GM04504 (cell line): ENCODE results near the gene APBB1IP.

Source experiments
- DNase-seq: peaks from one replicate; pipeline ENCODE4 v3.0.0-alpha.2; 2012; ENCODE audit warnings: low read depth

The APBB1IP gene

DNA sequence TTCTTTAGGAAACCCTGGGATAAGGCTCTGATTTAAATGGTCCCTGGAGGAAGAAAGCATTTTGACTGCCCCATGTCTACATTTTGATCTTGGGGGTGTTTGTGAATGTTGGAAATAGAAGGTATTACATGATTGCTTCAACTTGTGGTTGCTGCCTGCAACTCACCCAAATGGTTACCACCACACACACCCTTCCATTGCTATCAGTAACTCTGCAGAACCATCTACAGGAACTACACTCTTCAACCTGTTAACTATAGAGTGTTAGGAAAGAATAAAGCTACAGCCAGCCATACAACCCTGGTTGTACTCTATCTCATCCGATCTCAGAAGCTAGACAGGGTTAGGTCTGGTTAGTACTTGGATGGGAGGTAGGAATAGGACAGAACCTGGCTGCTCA lies 71.2 kb downstream of the APBB1IP start:
- DNase-seq = no peak

DNA sequence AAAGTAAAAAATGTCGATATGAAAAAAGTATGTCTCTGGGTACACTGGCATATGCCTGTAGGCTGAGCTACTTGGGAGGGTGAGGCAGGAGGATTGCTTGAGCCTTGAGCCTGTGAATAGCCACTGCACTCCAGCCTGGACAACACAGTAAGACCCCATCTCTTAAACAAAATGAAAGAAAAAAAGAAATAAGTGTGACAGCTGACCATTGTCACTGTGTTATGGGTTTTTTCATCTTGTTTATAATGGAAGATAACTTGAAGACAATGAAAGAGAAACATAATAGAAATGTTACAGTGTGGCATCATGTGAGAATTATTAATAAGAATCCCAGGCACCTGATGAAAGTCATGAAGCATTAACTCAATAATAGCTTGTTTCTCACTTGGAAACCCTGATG lies 75.0 kb downstream of the APBB1IP start:
- DNase-seq = no peak

DNA sequence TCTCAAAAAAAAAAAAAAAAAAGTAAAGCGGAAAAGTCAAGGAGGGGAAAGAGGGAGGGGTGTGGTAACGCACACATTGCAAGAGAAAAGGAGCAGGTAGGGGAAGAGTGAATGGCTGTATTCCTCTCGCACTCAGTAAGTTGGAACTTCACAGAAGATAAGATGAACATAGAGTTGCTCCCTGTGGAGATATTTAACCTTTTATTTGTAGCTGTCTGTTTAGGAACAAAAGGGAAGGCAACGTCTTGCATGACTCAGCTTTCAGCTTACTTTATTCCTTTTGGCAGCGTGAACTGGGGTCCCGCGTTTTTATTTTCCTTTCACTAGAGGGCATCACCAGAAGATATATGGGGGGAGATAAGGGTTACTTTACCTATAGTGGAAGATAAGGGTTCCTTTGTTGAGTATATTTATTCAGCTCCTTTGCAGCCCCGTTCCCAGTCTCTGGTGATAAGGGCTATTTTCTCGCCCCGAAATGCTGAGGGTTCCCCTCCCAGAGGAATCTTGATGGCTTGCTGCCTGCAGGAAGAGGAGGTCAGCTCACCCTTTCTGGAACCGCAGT lies 78.5 kb downstream of the APBB1IP start:
- DNase-seq = no peak

DNA sequence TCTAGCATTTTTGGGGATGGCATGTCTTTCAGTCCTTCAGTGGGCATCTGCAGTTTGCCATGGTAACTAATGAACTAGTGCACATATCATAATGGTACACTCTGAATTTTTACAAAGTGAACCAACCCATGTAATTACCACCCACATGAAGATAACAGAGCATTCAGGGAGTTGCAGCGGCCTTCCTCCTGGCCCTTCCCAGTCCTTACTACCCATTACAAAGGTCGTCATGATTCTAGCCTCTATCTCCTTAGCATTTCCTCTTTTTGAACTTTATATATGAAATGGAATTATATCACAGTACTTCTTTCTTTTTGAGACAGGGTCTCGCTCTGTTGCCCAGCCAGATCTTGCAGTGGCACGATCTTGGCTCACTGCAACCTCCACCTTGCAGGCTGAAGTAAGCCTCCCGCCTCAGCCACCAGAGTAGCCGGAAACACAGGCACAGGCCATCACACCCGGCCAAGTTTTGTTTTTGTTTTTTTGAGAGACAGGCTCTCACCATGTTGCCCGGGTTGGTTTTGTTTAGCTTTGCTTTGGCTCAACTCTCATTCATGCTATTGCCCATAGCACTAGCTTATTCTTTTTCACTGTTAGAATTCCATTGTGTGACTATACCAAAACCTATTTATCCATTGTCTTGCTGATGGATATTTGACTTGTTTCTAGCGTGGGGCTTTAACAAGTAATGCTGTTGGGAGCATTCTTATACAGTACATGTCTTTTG lies 79.2 kb downstream of the APBB1IP start:
- DNase-seq = no peak

DNA sequence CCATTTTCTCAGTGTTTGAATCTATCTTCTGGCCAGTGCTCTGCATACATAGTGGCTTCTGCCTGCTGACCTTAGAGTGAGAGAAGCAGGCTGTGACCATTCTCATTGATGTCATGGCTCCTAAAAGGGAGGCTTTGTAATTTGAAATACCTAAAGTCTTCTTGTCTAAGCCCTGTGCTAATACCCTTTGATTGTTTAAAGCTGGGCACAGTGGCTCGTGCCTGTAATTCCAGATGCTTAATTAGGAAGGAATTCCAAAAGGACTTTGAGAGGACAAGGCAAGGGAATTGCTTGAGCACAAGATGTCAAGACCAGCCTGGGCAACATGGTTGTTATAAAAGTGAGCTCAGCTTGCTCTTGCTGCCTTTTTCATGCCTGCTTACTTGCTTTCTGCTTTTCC lies 81.7 kb downstream of the APBB1IP start:
- DNase-seq = no peak

DNA sequence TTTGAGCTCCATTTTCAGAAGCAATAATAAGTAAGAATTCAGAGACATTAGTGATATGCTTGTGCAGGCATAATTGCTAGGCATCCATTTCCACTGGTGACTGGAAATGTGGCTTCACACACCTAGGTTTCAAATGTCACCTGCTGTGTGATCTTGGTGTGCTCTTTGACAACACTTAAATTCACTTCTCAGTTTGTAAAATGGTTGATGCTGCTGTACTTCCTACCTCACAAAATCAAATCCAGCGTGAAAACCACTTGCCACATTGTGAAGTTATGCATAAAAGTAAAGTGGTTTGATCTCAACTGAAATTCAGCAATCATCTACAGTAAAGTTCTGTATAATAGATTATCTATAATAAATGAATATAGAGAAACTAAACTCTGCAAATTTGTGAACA lies 82.4 kb downstream of the APBB1IP start:
- no peak for DNase-seq

DNA sequence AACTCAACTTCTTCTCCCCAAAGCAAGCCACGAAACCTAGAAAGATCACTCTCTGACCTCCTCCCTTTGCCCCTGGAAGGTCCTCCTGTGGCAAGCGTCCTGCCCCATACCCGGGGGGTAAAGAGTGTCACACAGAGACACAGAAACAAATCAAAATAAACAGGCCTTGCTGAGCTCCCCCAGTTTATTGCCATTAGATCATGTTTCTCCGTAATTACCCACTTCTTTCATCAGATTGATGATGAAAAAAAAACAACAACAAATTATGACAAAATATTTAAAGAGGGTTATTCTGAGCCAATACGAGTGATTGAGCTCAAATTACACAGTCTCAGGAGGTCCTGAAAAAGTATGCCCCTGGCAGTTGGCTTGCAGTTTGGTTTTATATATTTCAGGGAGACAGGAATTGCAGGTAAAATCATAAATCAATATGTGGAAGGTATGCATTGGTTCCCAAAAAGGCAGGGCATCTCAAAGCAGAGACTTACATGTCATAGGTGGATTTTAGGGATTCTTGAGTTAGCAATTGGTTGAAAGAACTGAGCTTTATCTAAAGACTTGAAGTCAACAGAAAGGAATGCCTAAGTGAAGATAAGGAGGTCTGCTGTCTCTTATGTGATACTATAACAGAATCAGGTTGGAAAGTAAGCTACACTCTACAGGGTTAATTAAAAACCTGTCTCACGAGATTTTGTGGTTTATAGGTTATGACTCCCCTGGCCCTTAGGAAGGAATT lies 86.2 kb downstream of the APBB1IP start:
- DNase-seq = no peak

DNA sequence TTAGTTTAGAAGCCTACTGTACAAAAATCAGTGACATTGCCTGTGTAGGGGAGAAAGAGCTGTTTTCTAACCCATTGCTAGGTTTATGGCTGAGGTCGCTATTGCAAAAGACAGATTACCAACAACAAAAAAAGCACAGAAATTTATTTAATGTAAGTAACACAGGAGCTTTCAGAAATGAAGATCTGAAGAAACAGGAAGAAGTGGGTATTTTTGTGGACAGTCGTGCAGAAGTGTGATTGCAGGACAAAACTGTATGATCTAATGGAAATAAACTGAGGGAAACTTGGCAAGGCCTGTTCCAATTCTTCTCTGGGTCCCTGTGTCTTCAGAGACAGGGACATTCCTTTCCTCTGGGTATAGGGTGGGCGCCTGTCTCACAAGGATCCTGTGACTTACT lies 87.4 kb downstream of the APBB1IP start:
- DNase-seq = no peak

DNA sequence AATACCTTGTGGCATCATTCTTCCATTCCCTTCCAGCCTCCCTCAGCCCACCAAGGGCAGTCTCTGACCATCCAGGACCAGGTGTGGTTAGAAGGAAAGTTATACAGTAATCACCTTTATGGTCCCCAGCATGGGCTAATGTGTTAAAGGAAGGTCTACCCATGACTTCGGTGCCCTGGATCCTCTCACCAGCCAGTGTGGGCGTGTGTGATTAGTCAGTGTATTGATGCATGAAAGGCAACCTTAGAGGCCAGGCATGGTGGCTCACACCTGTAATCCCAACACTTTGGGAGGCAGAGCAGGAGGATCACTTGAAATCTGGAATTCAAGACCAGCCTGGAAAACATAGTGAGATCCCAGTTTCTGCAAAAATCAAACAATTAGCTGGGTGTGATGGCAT lies 88.9 kb downstream of the APBB1IP start:
- DNase-seq = no peak

DNA sequence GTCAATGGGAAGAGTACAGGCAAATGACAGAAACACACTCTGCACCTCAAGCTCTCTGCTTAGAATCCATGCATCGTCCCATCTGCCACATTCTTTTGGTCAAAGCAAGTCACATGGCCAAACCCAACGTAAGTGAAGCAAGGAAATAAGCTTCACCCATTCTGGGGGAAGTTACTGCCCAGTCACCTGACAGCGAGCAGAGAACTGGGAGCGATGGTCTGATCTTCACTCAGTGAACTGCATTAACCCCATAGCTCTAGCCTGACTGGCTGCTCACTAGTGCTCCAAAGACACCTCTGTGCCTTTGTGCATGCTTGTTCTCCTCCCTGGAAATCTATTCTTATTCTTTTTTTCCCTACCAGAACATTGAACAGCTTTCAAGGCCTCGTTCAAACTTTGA lies 89.9 kb downstream of the APBB1IP start:
- no peak for DNase-seq

DNA sequence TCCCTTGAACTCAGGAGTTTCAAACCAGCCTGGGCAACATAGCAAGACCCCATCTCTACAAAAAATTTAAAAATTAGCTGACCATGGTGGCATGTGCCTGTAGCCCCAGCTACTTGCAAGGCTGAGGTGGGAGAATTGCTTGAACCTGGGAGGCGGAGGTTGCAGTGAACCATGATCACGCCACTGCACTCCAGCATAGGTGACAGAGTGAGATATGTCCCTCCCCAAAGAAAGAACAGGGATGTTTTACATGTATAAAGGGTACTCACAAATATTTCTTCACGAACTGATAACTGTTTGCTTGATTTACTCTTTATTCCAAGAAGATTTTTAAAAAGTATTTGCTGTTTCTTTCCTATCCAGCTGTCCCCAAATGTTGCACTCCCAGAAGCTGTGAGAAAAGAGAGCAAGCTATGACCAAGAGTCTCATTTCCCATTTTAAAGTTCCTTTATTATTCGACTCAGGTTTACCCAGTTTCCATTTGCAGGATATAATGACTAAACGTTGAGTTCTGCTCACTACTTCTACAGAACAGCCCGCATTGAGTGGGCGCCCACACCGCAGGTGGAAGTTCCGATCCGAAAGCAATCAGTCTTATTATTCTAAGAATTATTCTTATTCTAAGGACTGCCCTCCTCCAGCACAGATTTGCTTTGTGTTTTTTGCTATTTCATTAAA lies 90.7 kb downstream of the APBB1IP start:
- DNase-seq = no peak

DNA sequence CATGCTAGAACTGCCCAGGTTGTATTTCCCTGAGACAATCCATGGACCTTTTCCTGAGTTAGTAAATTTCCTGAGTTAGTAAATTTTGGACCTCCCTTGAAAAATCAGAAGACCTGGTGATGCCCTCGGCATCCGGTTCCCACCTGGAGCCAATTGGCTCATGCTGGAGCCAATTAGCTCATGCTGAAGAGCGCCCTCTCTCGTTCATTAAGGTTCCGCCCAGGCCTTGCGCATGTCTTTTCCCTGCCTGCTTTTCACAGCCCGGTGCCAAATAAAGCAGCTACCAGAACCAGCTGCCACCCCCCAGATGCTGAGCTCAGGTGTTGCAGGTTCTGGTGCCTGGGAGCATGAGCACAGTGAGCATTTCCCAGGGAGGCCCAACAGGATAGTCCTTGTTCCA lies 96.2 kb downstream of the APBB1IP start:
- DNase-seq = no peak

DNA sequence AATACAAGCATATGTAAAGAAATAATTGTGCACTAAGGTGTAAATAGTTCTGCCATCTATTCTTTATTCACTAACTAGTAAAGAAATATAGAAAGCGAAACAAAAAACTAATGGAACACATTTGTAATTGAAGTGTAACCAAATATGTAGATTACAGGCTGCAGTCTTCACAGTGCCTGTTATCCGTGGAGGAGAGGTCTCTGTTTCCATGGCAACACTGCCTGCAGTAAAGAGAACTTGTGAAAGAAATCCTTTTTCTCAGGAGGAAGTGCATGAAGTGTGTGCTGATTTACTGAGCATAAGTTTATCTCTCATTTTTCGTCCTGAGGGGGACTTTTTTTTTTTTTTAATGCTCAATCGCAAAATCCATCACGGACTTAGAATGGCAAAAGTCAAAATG lies 102.5 kb downstream of the APBB1IP start:
- no peak for DNase-seq

DNA sequence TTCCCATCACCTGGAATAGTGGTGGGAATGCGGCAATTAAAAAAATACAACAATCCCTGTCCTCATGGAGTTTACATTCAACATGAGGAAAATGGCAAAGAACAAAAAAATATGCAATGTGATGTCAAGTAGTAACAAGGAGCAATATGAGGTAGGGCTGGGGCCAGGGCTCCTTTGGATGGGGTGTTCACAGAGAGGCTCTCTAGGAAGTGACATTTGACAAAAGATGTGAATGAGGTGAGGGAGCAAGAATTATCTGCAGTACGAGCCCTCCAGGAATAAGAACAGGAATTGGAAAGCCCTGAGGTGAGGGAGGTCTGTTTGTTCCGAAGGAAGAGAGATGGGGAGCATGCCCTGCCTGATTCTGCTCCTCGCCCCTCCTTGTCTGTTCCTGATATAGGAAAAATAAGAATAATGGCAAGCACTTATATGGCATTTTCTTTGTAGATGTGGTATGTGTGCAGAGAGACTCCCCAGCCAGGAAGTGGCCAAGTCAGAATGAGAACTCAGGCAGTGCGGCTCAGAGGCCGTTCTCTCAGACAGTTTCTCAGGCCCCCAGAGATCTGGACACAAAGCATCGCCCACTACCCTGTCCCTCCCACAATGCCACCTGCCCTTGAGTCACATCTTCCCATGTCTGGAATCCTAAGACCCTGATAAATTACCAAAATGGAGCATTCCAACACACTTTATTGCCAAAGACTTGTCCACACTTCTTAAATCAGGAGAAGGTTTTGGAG lies 105.6 kb downstream of the APBB1IP start:
- DNase-seq = no peak

DNA sequence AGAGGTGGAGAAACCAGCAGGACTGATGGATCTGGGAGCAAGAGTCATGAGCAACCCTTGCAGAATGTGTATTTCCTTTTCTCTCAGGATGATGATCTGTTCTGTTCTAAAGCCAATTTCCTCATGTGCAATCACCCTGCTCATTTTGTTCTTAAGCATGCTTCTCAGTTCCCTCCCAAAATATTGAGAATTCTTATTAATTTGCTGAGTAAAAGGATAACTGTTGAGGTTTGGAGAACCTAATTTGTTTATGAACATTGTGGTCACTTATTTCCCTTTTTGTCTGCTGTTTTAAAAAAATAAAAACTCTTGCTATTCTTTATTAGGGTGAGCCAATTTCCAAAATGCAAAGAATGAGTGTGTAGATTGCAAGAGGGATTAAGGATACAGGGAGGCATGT lies 106.8 kb downstream of the APBB1IP start:
- no peak for DNase-seq

DNA sequence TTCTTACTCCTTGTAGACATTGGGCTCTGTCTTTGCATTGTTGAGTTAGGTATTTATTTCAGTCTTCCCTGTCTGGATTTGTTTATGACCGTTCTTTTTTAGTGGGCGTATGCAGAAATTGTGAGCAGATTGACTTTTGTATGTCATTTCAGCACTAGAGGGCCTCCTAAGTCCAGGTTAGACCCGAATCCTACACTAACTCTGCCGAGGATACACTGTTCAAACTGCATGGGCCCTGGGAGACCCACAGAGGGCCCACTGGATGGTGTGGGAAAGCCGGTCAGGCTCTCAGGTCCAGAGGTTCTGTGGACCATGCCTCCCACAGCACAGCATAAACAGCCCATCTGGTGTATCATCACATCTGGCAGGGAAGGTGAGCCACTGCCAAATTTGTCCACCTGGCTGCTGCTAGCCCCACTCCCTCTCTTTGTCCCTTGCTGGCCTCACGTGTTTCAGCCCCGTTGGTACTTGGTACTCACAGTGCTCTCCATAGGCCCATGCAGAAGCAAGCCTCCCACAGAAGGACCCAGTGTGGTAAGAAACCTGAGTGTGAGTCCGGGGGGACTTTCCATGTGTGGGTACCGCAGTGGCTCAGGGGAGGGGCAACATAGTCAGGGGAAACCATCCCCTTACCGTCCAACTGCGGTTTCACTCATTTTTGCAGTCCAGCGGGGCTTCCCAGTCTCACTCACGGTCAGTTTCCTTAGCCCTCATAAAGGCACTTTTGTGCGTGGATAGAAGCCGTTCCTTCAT lies 112.8 kb downstream of the APBB1IP start:
- no peak for DNase-seq

DNA sequence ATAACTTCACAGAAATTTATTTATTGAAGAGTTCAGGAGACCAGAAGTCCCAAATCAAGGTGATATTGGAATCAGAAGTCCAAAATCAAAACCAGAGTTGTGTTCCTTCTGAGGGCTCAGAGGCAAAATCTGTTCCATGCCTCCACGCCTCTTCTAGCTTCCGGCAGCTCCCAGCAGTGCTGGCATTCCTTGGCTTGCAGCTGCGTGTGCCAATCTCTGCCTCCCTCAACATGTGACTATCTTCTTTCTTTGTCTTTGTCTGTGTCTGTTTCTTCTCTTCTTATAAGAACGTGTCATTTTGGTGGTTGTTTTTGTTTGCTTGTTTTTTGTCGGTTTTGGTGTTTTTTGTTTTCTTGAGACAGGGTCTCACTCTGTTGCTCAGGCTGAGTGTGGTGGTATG lies 116.1 kb downstream of the APBB1IP start:
- no peak for DNase-seq

DNA sequence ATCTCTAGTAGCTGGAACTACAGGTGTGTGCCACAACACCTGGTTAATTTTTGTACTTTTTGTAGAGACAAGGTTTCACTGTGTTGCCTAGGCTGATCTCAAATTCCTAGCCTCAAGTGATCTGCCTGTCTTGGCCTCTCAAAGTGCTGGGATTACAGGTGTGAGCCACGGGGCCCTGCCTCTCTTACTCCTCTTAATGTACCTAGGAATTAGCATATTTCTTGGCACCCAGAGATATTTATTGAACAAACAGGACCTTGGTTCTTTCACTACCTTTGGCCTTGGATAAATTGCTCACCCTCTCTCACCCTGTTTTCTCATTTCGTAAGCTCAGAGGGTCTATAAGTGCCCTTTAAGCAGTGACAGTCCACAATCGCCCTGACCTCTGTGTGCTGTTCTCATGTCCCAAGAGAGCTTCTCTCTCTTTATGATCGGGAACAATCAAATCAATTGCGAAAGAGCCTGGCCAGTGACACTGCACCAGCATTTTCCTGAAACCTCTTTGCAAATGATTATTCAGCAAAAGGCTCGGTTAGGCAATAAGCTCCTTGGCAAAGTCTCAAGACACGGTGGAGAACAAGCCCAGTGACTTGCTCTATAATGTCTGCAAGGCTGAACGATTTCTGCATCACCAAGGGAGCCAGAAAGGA lies 117.7 kb downstream of the APBB1IP start:
- peak; percentile 72 for DNase-seq

DNA sequence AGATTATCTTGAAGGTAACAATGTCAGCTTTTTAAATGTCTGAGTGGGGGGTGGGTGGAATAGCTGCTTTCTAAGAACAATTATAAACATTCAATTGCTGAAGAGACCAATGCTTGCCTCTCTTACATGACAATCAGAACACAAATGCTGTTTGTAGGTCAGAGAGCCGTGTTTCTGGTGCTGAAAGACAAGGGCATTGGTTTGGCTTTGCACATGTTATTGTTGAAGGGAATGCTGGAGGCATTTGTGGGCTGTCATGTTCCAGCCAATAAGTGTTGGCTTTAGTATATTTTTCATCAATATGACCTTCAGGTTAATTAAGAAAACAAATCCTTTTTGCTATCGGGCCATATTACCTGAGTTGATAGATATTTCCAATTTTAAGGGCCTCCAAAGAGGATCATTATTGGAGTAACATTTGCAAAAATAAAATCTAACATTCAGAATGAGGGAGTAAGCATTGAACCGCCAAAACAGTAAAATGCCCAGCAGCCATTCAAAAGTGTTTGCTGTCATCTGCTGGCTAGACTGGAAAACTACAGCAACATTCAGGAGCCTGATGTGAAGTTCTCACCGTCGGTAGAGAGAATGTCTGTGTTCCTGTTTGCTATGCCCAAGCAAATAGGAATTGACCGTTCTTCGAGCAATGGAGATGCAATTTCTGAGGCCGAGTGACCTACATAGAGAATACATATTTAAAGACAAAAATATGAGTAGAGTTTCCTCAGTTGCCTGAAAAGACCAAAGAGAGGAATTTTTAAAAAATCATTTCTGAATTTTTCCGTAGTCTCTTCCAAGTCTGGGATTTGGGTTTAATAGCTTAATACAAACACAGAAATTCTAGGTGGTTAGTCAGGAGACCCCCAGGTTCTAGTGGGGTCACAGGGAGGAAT lies 118.9 kb downstream of the APBB1IP start:
- peak; percentile 30 for DNase-seq

DNA sequence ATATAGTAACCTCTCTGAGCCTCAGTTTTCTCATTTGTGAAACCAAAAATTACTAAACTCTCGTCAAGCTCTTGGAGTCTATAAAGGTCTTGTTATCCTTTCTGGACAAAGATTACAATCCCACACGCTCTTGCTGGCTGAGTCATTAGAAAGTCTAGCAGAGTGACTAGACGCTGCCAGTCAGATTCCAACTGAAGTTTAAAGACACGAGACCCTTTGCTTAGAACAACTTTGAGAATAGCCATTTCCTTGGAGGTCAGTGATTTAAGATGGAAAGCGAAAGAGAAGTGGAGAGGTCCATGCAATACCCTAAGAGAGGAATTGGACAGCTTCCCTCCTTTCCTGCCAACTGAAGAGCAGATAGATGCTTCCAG lies 119.5 kb downstream of the APBB1IP start:
- DNase-seq = peak; percentile 11
